ENCODE results near the gene TXNRD1. TPM values are rescaled to one million over a fixed set of nuclear protein-coding genes. Genes with fewer than 3 reads are reported as not detected.

TXNRD1 gene
- total RNA-seq, 2 donors from 2014 or later, result 35.9 to 36.6 TPM

- Histone ChIP-seq H3K4me3 (no peak overlapping the region), H3K36me3 (replicated peaks in 1 of 2; ENCODE audit: insufficient read depth in 1 of 2, low read depth in 2 of 2) (peaks cover 0 to 11% of the 10 kb centered on the region in 2 donors), H3K27me3 (no peaks in the 10 kb centered on the region), H3K27ac (no peak overlapping the region), H3K9me3 (no peaks in the 10 kb centered on the region), H3K4me1 (no peaks in the 10 kb centered on the region)
- ATAC-seq (no peak), DNase-seq (no peak)
- intact Hi-C loops (cut with DNase I), result no loop called here
- no peak for TF ChIP-seq POLR2A (IDR thresholded peaks at IDR 0.05)
- WGBS, 2 donors, result 83% methylated on average over 4 to 6 of the region's 6 CpGs
Measured at GRCh38 chr12:104340925-104341611, 125.5 kb downstream of the TXNRD1 start.

- Histone ChIP-seq H3K4me3 (no peak overlapping the region), H3K36me3 (replicated peaks in 1 of 2; ENCODE audit: insufficient read depth in 1 of 2, low read depth in 2 of 2) (peaks cover 0 to 10% of the 10 kb centered on the region in 2 donors), H3K9me3 (no peaks in the 10 kb centered on the region), H3K27me3 (no peaks in the 10 kb centered on the region), H3K27ac (no peak overlapping the region), H3K4me1 (no peaks in the 10 kb centered on the region)
- 85 to 95% methylated on average over 2 of the region's 2 CpGs for WGBS, 2 donors
- ATAC-seq (no peak), DNase-seq (no peak)
- intact Hi-C loops (cut with DNase I), result no loop called here
- TF ChIP-seq POLR2A (IDR thresholded peaks at IDR 0.05) (no peak), CTCF (IDR thresholded peaks at IDR 0.05) (no peak)
Measured at GRCh38 chr12:104342147-104342546, 126.6 kb downstream of the TXNRD1 start.

GRCh38 chr12:104342635-104343249, 127.2 kb downstream of the TXNRD1 start:
- H3K27ac ChIP-seq, result no peak overlapping the region
- H3K9me3 ChIP-seq, result no peaks in the 10 kb centered on the region
- ATAC-seq (no peak), DNase-seq (no peak)
- no peaks in the 10 kb centered on the region for H3K4me1 ChIP-seq
- no peak overlapping the region for H3K4me3 ChIP-seq
- H3K27me3 ChIP-seq, result no peaks in the 10 kb centered on the region
- H3K36me3 ChIP-seq (replicated peaks in 1 of 2; ENCODE audit: insufficient read depth in 1 of 2, low read depth in 2 of 2), result peaks cover 0 to 11% of the 10 kb centered on the region in 2 donors
- TF ChIP-seq CTCF (IDR thresholded peaks at IDR 0.05) (no peak), POLR2A (IDR thresholded peaks at IDR 0.05) (no peak)
- intact Hi-C loops (cut with DNase I), result no loop called here
- WGBS, 2 donors, result 90 to 91% methylated on average over 12 of the region's 12 CpGs

GRCh38 chr12:104344682-104345081, 129.1 kb downstream of the TXNRD1 start:
- 96 to 100% methylated on average over 2 of the region's 2 CpGs for WGBS, 2 donors
- TF ChIP-seq POLR2A (IDR thresholded peaks at IDR 0.05), result no peak
- no peak for TF ChIP-seq CTCF (IDR thresholded peaks at IDR 0.05)
- intact Hi-C loops (cut with DNase I), result no loop called here
- H3K9me3 ChIP-seq, result no peaks in the 10 kb centered on the region
- no peaks in the 10 kb centered on the region for H3K4me1 ChIP-seq
- DNase-seq (no peak), ATAC-seq (no peak)
- no peak overlapping the region for H3K4me3 ChIP-seq
- peaks cover 0 to 16% of the 10 kb centered on the region in 2 donors for H3K36me3 ChIP-seq (replicated peaks in 1 of 2; ENCODE audit: insufficient read depth in 1 of 2, low read depth in 2 of 2)
- no peak overlapping the region for H3K27ac ChIP-seq
- H3K27me3 ChIP-seq, result no peaks in the 10 kb centered on the region

GRCh38 chr12:104345234-104346066, 129.9 kb downstream of the TXNRD1 start:
- TF ChIP-seq CTCF (IDR thresholded peaks at IDR 0.05) (no peak), POLR2A (IDR thresholded peaks at IDR 0.05) (no peak)
- H3K4me1 ChIP-seq, result no peaks in the 10 kb centered on the region
- intact Hi-C loops (cut with DNase I), result no loop called here
- WGBS, 2 donors, result 88 to 90% methylated on average over 7 of the region's 7 CpGs
- no peak for ATAC-seq
- H3K4me3 ChIP-seq, result no peak overlapping the region
- peaks cover 0 to 14% of the 10 kb centered on the region in 2 donors for H3K36me3 ChIP-seq (replicated peaks in 1 of 2; ENCODE audit: insufficient read depth in 1 of 2, low read depth in 2 of 2)
- H3K27ac ChIP-seq, result no peak overlapping the region
- no peak for DNase-seq
- H3K27me3 ChIP-seq, result no peaks in the 10 kb centered on the region
- H3K9me3 ChIP-seq, result no peaks in the 10 kb centered on the region

Measured in body of pancreas (tissue), 4 donors.